A549 (cell line): Measurements from ENCODE around the gene LIN9. TPM values are rescaled to one million over a fixed set of nuclear protein-coding genes. Genes with fewer than 3 reads are reported as not detected.

ENCODE experiments used
- ATAC-seq, 2 experiments: fragments of 200-7000 bp in 1 of 2; fragments of >200 bp in 1 of 2; cut with Nextera tagmentation in 1 of 2; cut with Tn5 transposase in 1 of 2; 3 replicates each; pipeline versions ENCODE4 v1.8.0 to v1.9.1; 2018 to 2020; ENCODE audit warnings: mild to moderate bottlenecking in 1 of 2, moderate library complexity in 1 of 2
- CTCF ChIA-PET: fragments of 300-600 bp; sonication (Branson Sonifier 250); formaldehyde crosslinking; extraction: SDS; loops from one replicate; lab custom pipeline; 2021; ENCODE audit warnings: antibody characterized with exemption, inconsistent platforms; lab: Yijun Ruan, JAX
- POLR2A ChIA-PET: fragments of 350-600 bp; formaldehyde crosslinking; extraction: SDS; loops from one replicate; lab custom pipeline; 2021; ENCODE audit warnings: antibody characterized with exemption, inconsistent platforms; lab: Yijun Ruan, JAX
- DNase-seq, 2 experiments: peaks; one replicate each; pipeline versions ENCODE4 v3.0.0 to v3.0.0-alpha.2; 2011 to 2016; ENCODE audit warnings: low read depth in 1 of 2, low spot score in 1 of 2
- FAIRE-seq: peaks from 2 replicates; lab custom pipeline; 2011; peaks lifted over from hg19 to GRCh38; lab: Jason Lieb, UNC
- H3K27ac ChIP-seq, 2 experiments: fragments of >200 bp; sonication (Bioruptor Twin); formaldehyde crosslinking; 3 replicates each; pipeline ENCODE4 v1.5.1; 2016 to 2017
- H3K4me1 ChIP-seq: fragments of >200 bp; sonication (Bioruptor Twin); formaldehyde crosslinking; 3 replicates; pipeline ENCODE4 v1.6.1; 2016
- H3K4me2 ChIP-seq: fragments of >200 bp; sonication (Bioruptor Twin); formaldehyde crosslinking; 3 replicates; pipeline ENCODE4 v1.6.1; 2016
- H3K4me3 ChIP-seq: fragments of >200 bp; sonication (Bioruptor Twin); formaldehyde crosslinking; 3 replicates; pipeline ENCODE4 v1.5.1; 2016
- H3K9me3 ChIP-seq: fragments of >200 bp; sonication (Bioruptor Twin); formaldehyde crosslinking; 3 replicates; pipeline ENCODE4 v1.6.1; 2016
- BHLHE40 ChIP-seq: IDR thresholded peaks from 2 replicates; pipeline ENCODE4 v1.6.1; 2012; ENCODE audit warnings: low read depth, low read length, inconsistent platforms
- CEBPB ChIP-seq, 2 experiments: fragments of >200 bp in 1 of 2; sonication (Bioruptor Twin) in 1 of 2; formaldehyde crosslinking in 1 of 2; IDR thresholded peaks; 2 replicates each; pipeline ENCODE4 v1.6.1; 2012 to 2016
- CTCF ChIP-seq: fragments of >200 bp; sonication (Bioruptor Twin); formaldehyde crosslinking; IDR thresholded peaks from 3 replicates; pipeline ENCODE4 v1.5.1; 2016
- E2F6 ChIP-seq: IDR thresholded peaks from 2 replicates; pipeline ENCODE4 v1.6.1; 2012; ENCODE audit warnings: low read depth, borderline replicate concordance
- EHF ChIP-seq: fragments of 250-450 bp; sonication (Bioruptor Pico); IDR thresholded peaks from 2 replicates; pipeline ENCODE4 v1.5.0; 2020; ENCODE audit warnings: mild to moderate bottlenecking
- EP300 ChIP-seq, 2 experiments: fragments of >200 bp; sonication (Bioruptor Twin); formaldehyde crosslinking; IDR thresholded peaks; 2 replicates in 1 of 2; 3 replicates in 1 of 2; pipeline ENCODE4 v1.6.1; 2016 to 2017
- FOSL2 ChIP-seq, 2 experiments: fragments of 450-650 bp in 1 of 2; fragments of >200 bp in 1 of 2; sonication (Bioruptor Twin) in 1 of 2; formaldehyde crosslinking; IDR thresholded peaks; 2 replicates each; pipeline versions ENCODE4 v1.5.0 to v1.6.1; 2016 to 2020; ENCODE audit warnings: mild to moderate bottlenecking in 1 of 2, moderate library complexity in 1 of 2
- GATA3 ChIP-seq: IDR thresholded peaks from 2 replicates; pipeline ENCODE4 v1.6.1; 2012; ENCODE audit warnings: borderline replicate concordance
- HEYL ChIP-seq: fragments of 250-450 bp; sonication (Bioruptor Pico); IDR thresholded peaks from 2 replicates; pipeline ENCODE4 v1.8.0; 2021; ENCODE audit warnings: mild to moderate bottlenecking, moderate library complexity
- HOXB5 ChIP-seq: fragments of 250-450 bp; sonication (Bioruptor Pico); IDR thresholded peaks from 2 replicates; pipeline ENCODE4 v1.5.0; 2020; ENCODE audit warnings: mild to moderate bottlenecking, moderate library complexity
- JUN ChIP-seq, 2 experiments: fragments of >200 bp; sonication (Bioruptor Twin); formaldehyde crosslinking; IDR thresholded peaks; 2 replicates in 1 of 2; 3 replicates in 1 of 2; pipeline ENCODE4 v1.6.1; 2016 to 2017
- JUNB ChIP-seq: fragments of >200 bp; sonication (Bioruptor Twin); formaldehyde crosslinking; IDR thresholded peaks from 2 replicates; pipeline ENCODE4 v1.6.1; 2016
- MAFK ChIP-seq: fragments of 450-650 bp; IDR thresholded peaks from 2 replicates; pipeline ENCODE4 v1.6.1; 2014; ENCODE audit not compliant: partially characterized antibody
- NFE2L2 ChIP-seq: fragments of 150-350 bp; conservative IDR thresholded peaks from 2 replicates; pipeline ENCODE4 v1.6.1; 2014; ENCODE audit warnings: low read length
- NPAS2 ChIP-seq: fragments of 250-450 bp; sonication (Bioruptor Pico); IDR thresholded peaks from 2 replicates; pipeline ENCODE4 v1.8.0; 2022; ENCODE audit warnings: mild to moderate bottlenecking, moderate library complexity, borderline replicate concordance
- PHF8 ChIP-seq: fragments of 200-600 bp; sonication (generic); IDR thresholded peaks from 2 replicates; pipeline ENCODE4 v1.6.1; 2016; ENCODE audit warnings: low read depth, mild to moderate bottlenecking, antibody characterized with exemption, moderate library complexity, borderline replicate concordance
- SREBF2 ChIP-seq: fragments of 450-650 bp; IDR thresholded peaks from 2 replicates; pipeline ENCODE4 v1.6.1; 2014; ENCODE audit warnings: mild to moderate bottlenecking, moderate library complexity
- WGBS: methylation state at CpG from one replicate; pipeline ENCODE4 v1.1.6; 2017; ENCODE audit errors: missing lambda C conversion rate; 5-methylcytosine and 5-hydroxymethylcytosine counted together
- polyA plus RNA-seq, 4 experiments: library from polyadenylated mRNA; depleted of rRNA in 3 of 4; stranded (reverse); fragments of >200 nt; fragmentation: RNase III in 1 of 4; extraction: RNeasy Plus Mini Kit Qiagen cat#74134 plus additional on column Dnase treatment in 1 of 4; gene quantifications; 2 replicates in 3 of 4; 3 replicates in 1 of 4; pipeline ENCODE4 v1.2.3, GENCODE V29; 2011 to 2017
- TF ChIP-seq, protein P1 (sequence below): fragments of 200-600 bp; sonication (generic); IDR thresholded peaks from 2 replicates; pipeline ENCODE4 v1.6.1; 2016; ENCODE audit warnings: antibody characterized with exemption, mild to moderate bottlenecking, moderate library complexity
- TF ChIP-seq, protein P2 (sequence below): IDR thresholded peaks from 2 replicates; pipeline ENCODE4 v1.6.1; 2012
- TF ChIP-seq, protein P3 (sequence below): IDR thresholded peaks from 2 replicates; pipeline ENCODE4 v1.6.1; 2012

LIN9 gene
- polyA plus RNA-seq, 2 of the 4 experiments (the other 2 are of a cell fraction): 8.3 to 14.7 TPM

DNA sequence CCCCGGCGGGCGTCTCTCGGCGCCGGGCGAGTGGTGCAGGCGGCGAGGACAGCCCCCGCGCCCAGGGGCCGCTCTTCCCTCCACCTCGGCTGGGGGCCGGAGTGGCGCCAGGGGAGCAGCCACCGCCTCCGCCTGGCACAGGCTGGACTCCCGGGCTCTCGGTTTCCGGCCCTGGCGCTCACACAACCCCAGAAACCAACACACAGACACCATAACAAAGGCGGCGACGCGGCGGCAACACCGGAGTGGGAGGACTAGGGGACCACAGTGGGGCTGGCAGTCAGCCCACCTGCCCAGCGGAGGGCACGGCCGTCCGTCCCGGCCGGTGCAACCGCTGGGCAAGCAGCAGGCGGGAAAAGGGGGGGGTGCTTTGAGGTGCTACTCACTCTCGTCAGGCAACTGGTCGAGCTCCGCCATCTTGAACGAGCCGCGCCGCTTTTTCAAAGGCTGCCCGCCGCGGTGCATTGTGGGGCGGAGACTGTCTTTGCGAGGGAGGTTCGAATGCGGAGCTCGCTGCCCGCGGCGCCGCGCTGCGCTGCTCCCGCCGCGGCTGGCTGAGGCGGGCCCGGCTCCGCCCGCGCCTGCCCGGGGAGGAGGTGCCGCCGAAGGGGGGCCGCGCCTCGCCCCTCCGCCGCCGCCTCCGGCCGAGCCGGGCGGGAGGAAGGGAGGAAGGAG, at the start of gene LIN9 (continued):
- TF ChIP-seq CTCF (no peak), JUNB (no peak), CEBPB (IDR thresholded peaks at IDR 0.05) (no peak), EP300 (IDR thresholded peaks at IDR 0.05) (no peak), MAFK (no peak), JUN (IDR thresholded peaks at IDR 0.05) (peak; percentile 43 to 86; a peak in 3 of 5 replicates), NPAS2 (CRISPR knock-in tag) (no peak), SREBF2 (no peak), FOSL2 (IDR thresholded peaks at IDR 0.05) (no peak), FOSL2 (CRISPR knock-in tag; IDR thresholded peaks at IDR 0.05) (no peak), BHLHE40 (no peak), E2F6 (no peak), NFE2L2 (no peak)
- TF ChIP-seq, protein P1, sequence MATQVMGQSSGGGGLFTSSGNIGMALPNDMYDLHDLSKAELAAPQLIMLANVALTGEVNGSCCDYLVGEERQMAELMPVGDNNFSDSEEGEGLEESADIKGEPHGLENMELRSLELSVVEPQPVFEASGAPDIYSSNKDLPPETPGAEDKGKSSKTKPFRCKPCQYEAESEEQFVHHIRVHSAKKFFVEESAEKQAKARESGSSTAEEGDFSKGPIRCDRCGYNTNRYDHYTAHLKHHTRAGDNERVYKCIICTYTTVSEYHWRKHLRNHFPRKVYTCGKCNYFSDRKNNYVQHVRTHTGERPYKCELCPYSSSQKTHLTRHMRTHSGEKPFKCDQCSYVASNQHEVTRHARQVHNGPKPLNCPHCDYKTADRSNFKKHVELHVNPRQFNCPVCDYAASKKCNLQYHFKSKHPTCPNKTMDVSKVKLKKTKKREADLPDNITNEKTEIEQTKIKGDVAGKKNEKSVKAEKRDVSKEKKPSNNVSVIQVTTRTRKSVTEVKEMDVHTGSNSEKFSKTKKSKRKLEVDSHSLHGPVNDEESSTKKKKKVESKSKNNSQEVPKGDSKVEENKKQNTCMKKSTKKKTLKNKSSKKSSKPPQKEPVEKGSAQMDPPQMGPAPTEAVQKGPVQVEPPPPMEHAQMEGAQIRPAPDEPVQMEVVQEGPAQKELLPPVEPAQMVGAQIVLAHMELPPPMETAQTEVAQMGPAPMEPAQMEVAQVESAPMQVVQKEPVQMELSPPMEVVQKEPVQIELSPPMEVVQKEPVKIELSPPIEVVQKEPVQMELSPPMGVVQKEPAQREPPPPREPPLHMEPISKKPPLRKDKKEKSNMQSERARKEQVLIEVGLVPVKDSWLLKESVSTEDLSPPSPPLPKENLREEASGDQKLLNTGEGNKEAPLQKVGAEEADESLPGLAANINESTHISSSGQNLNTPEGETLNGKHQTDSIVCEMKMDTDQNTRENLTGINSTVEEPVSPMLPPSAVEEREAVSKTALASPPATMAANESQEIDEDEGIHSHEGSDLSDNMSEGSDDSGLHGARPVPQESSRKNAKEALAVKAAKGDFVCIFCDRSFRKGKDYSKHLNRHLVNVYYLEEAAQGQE: no peak
- TF ChIP-seq, protein P2, sequence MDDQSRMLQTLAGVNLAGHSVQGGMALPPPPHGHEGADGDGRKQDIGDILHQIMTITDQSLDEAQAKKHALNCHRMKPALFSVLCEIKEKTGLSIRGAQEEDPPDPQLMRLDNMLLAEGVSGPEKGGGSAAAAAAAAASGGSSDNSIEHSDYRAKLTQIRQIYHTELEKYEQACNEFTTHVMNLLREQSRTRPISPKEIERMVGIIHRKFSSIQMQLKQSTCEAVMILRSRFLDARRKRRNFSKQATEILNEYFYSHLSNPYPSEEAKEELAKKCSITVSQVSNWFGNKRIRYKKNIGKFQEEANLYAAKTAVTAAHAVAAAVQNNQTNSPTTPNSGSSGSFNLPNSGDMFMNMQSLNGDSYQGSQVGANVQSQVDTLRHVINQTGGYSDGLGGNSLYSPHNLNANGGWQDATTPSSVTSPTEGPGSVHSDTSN: no peak

DNA sequence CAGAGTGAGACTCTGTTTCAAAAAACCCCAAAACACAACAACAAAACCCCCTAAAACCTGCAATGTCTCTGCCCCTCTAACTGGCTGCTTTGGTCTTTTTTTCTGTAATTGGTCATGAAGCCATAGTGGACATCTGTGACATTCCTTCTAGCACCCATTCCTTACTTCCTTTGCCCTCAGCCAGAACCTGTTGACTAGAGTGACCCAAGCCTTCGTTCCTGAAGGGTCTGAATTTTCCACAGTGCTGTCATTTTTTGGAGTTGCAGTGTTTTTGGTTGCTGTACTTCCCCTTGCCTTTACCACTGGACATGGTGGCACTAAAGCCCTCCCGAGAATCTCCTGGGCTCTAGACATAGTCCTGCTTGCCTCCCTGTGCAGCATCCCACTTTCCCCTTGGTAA, 48.5 kb upstream of the LIN9 start:
- TF ChIP-seq HOXB5 (CRISPR knock-in tag): no peak
- TF ChIP-seq PHF8: no peak
- TF ChIP-seq EHF (CRISPR knock-in tag): no peak
- TF ChIP-seq GATA3: no peak
- TF ChIP-seq HEYL (CRISPR knock-in tag): no peak
- TF ChIP-seq, protein P3, sequence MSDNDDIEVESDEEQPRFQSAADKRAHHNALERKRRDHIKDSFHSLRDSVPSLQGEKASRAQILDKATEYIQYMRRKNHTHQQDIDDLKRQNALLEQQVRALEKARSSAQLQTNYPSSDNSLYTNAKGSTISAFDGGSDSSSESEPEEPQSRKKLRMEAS: no peak
- no peak for TF ChIP-seq JUNB
- TF ChIP-seq CTCF: no peak
- TF ChIP-seq, all 56 proteins: peak for 0
- no peaks in the 10 kb centered on the region for H3K4me1 ChIP-seq
- H3K4me3 ChIP-seq: no peak overlapping the region
- POLR2A ChIA-PET: no interaction called here
- no peak for ATAC-seq
- 96% methylated on average over 2 of the region's 2 CpGs for WGBS
- H3K4me2 ChIP-seq: no peak overlapping the region
- DNase-seq: no peak
- no peak overlapping the region for H3K27ac ChIP-seq
- no peak for FAIRE-seq
- CTCF ChIA-PET: interaction anchor here (1.1 kb wide), 1 partner anchor 10 kb away, joined by 3 read pairs; no protein-coding TSS in a partner anchor
- H3K9me3 ChIP-seq: no peaks in the 10 kb centered on the region
